B cell (primary cell): ENCODE results near the gene ANXA8. TPM values are rescaled to one million over a fixed set of nuclear protein-coding genes. Genes with fewer than 3 reads are reported as not detected.
"Not testable (repeated sequence)": the region's sequence is repeated elsewhere in the genome, so short reads cannot be mapped to it uniquely, and the experiment has no call there.

Experiments
- ATAC-seq: fragments of 200-7000 bp; cut with Tn5 transposase; one replicate; pipeline ENCODE4 v1.10.0; 2021; ENCODE audit warnings: low read depth, mild to moderate bottlenecking, moderate number of reproducible peaks, moderate library complexity
- CTCF ChIA-PET: fragments of 350-600 bp; sonication (Branson Sonifier 250); formaldehyde crosslinking; loops from one replicate; lab custom pipeline; 2021; ENCODE audit warnings: antibody characterized with exemption, inconsistent platforms; lab: Charles Lee
- POLR2A ChIA-PET: fragments of 350-600 bp; sonication (Branson Sonifier 250); formaldehyde crosslinking; loops from one replicate; lab custom pipeline; 2021; ENCODE audit warnings: antibody characterized with exemption; lab: Charles Lee
- DNase-seq: peaks from one replicate; pipeline ENCODE4 v3.0.0; 2013
- H2AFZ ChIP-seq: 2 replicates; pipeline ENCODE4 v1.6.1; 2012; ENCODE audit warnings: mild to moderate bottlenecking, low read depth, low read length; ENCODE audit not compliant: insufficient read depth, poor library complexity, severe bottlenecking
- H3K27ac ChIP-seq, 2 donors: 1 replicate in 1 of 2; 2 replicates in 1 of 2; pipeline ENCODE4 v1.5.1; 2012 to 2013; ENCODE audit warnings: low read length in 2 of 2, mild to moderate bottlenecking in 2 of 2, moderate library complexity in 1 of 2
- H3K27me3 ChIP-seq, 4 experiments: fragments of 200-600 bp in 1 of 4; sonication (generic) in 1 of 4; replicated peaks in 1 of 4; 1 replicate in 2 of 4; 2 replicates in 2 of 4; pipeline versions ENCODE4 v1.6.1 to v1.7.0; 2013 to 2016; ENCODE audit warnings: low read length in 3 of 4, mild to moderate bottlenecking in 2 of 4, mixed read lengths in 1 of 4, moderate library complexity in 1 of 4; ENCODE audit not compliant: insufficient read depth in 4 of 4, control insufficient read depth in 3 of 4; ENCODE audit errors: control extremely low read depth in 1 of 4
- H3K36me3 ChIP-seq, 2 experiments: replicated peaks in 1 of 2; 1 replicate in 1 of 2; 2 replicates in 1 of 2; pipeline versions ENCODE4 v1.6.1 to v1.7.1; 2013; ENCODE audit warnings: low read length in 1 of 2; ENCODE audit not compliant: insufficient read depth in 2 of 2, control insufficient read depth in 1 of 2; ENCODE audit errors: control extremely low read depth in 1 of 2, extremely low read depth in 1 of 2
- H3K4me1 ChIP-seq, 2 donors: fragments of 200-600 bp in 1 of 2; sonication (generic) in 1 of 2; 1 replicate in 1 of 2; 2 replicates in 1 of 2; pipeline versions ENCODE4 v1.5.1 to v1.6.1; 2013 to 2017; ENCODE audit warnings: low read length in 2 of 2; ENCODE audit not compliant: control insufficient read depth in 2 of 2, insufficient read depth in 2 of 2
- H3K4me2 ChIP-seq: replicated peaks from 2 replicates; pipeline ENCODE3; 2012; ENCODE audit warnings: mild to moderate bottlenecking, low read depth, low read length; ENCODE audit not compliant: poor library complexity, severe bottlenecking
- H3K4me3 ChIP-seq, 5 experiments: fragments of 200-600 bp in 1 of 5; sonication (generic) in 1 of 5; 1 replicate in 3 of 5; 2 replicates in 2 of 5; pipeline versions ENCODE4 v1.5.1 to v1.7.0; 2011 to 2016; ENCODE audit warnings: low read length in 4 of 5, mild to moderate bottlenecking in 4 of 5, low read depth in 2 of 5, control low read depth in 1 of 5, moderate library complexity in 1 of 5; ENCODE audit not compliant: insufficient read depth in 1 of 5; ENCODE audit errors: control extremely low read depth in 1 of 5, extremely low read depth in 1 of 5
- H3K79me2 ChIP-seq: fragments of 200-600 bp; sonication (generic); one replicate; pipeline ENCODE4 v1.6.0; 2016; ENCODE audit warnings: low read length; ENCODE audit not compliant: control insufficient read depth, insufficient read depth
- H3K9ac ChIP-seq: fragments of 200-600 bp; sonication (generic); 2 replicates; pipeline ENCODE4 v1.6.1; 2017; ENCODE audit warnings: mild to moderate bottlenecking, low read length, moderate library complexity
- H3K9me3 ChIP-seq, 3 donors: one replicate each; pipeline versions ENCODE4 v1.6.1 to v1.7.1; 2013; ENCODE audit warnings: low read length in 2 of 3; ENCODE audit not compliant: control insufficient read depth in 2 of 3, insufficient read depth in 1 of 3; ENCODE audit errors: control extremely low read depth in 1 of 3
- H4K20me1 ChIP-seq: 2 replicates; pipeline ENCODE4 v1.6.0; 2012; ENCODE audit warnings: mild to moderate bottlenecking, low read length; ENCODE audit not compliant: insufficient read depth, control insufficient read depth, poor library complexity, severe bottlenecking
- H3K27ac Mint-ChIP-seq: one replicate; pipeline ENCODE4 v1.8.0; 2021; ENCODE audit warnings: mixed read lengths
- H3K27me3 Mint-ChIP-seq: one replicate; pipeline ENCODE4 v1.8.0; 2021; ENCODE audit warnings: mixed read lengths
- H3K4me1 Mint-ChIP-seq: one replicate; pipeline ENCODE4 v1.8.0; 2021; ENCODE audit warnings: mixed read lengths
- H3K4me3 Mint-ChIP-seq: one replicate; pipeline ENCODE4 v1.8.0; 2021; ENCODE audit warnings: mixed read lengths
- H3K9me3 Mint-ChIP-seq: one replicate; pipeline ENCODE4 v1.8.0; 2022; ENCODE audit warnings: mixed read lengths; ENCODE audit not compliant: insufficient read depth
- EZH2 ChIP-seq: IDR thresholded peaks from 2 replicates; pipeline ENCODE4 v1.6.1; 2012; ENCODE audit warnings: borderline replicate concordance, low read depth, mild to moderate bottlenecking, moderate library complexity, low read length; ENCODE audit not compliant: insufficient read depth, poor library complexity, severe bottlenecking
- WGBS: methylation state at CpG from one replicate; pipeline ENCODE4 v1.1.5; 2013; ENCODE audit warnings: missing lambda C conversion rate; ENCODE audit not compliant: insufficient coverage; 5-methylcytosine and 5-hydroxymethylcytosine counted together
- intact Hi-C: fragments of 100-400 bp; cut with micrococcal nuclease; formaldehyde crosslinking; loops from one replicate; pipeline ENCODE4 v1.10.0; 2022
- polyA plus RNA-seq: library from polyadenylated mRNA; depleted of rRNA; stranded (reverse); fragments of >200 nt; gene quantifications from 2 replicates; pipeline ENCODE4 v1.2.3, GENCODE V29; 2012
- total RNA-seq, 2 donors: library from RNA; stranded (reverse); fragments of 120-200 nt in 1 of 2; gene quantifications; 1 replicate in 1 of 2; 2 replicates in 1 of 2; pipeline versions ENCODE4 v1.2.3 to v1.2.4, GENCODE V29; 2013 to 2022
- TF ChIP-seq, protein P1 (sequence below): fragments of 200-600 bp; IDR thresholded peaks from one replicate; pipeline ENCODE4 v1.8.0; 2022; ENCODE audit warnings: antibody characterized with exemption, mild to moderate bottlenecking

Gene ANXA8
- total and polyA plus RNA-seq, 2 donors (not counting 1 experiment from before 2014, with no cell fraction given), result not detected

DNA sequence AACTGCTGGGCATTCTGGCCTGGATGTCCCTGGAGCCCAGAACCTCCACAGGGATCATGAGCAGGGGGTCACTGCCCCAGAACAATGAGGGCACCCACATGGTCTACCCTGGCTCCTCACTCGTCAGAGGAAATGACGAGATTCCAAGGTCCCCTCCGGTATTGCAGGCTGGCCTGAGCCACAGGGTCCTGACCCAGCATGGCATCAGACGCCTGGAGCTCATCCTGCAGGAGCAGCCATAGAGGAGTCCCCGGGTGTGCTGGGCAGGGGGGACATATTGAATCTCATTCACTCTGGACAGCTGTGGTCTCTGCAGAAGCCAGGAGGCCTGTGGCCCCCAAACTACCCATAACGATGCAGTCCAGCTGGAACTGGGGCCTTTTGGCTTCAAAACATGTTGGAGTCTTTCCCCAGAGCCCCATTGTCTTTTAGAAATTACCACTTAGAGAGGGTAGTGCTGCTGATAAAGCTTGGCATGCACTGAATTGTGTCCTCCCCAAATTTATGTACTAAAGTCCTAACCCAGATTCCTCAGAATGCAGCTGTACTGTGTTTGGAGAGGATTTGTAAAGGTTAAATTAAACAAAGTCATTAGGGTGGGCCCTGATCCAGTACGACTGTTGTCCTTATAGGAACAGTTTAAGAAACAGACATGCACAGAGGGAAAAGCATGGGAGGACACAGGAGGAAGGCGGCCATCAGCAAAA, 27.7 kb downstream of the ANXA8 start:
- no peaks in the 10 kb centered on the region for H4K20me1 ChIP-seq
- H3K4me1 Mint-ChIP-seq, result no peaks in the 10 kb centered on the region
- H3K9me3 Mint-ChIP-seq, result no peaks in the 10 kb centered on the region
- intact Hi-C loops, result no loop called here
- ATAC-seq (no peak), DNase-seq (no peak)
- H3K27ac ChIP-seq, result no peak overlapping the region
- no peak overlapping the region for H3K4me2 ChIP-seq
- H2AFZ ChIP-seq, result no peak overlapping the region
- no peak overlapping the region for H3K27ac Mint-ChIP-seq
- no peak overlapping the region for H3K4me3 Mint-ChIP-seq
- peaks cover 17% of the 10 kb centered on the region for H3K27me3 Mint-ChIP-seq
- no peak overlapping the region for H3K9ac ChIP-seq
- H3K4me3 ChIP-seq, result no peak overlapping the region
- CTCF ChIA-PET, result no interaction called here
- 96% methylated on average over 7 of the region's 8 CpGs for WGBS
- H3K4me1 ChIP-seq, result no peaks in the 10 kb centered on the region
- H3K9me3 ChIP-seq, result no peaks in the 10 kb centered on the region
- TF ChIP-seq EZH2, result no peak
- TF ChIP-seq, protein P1, sequence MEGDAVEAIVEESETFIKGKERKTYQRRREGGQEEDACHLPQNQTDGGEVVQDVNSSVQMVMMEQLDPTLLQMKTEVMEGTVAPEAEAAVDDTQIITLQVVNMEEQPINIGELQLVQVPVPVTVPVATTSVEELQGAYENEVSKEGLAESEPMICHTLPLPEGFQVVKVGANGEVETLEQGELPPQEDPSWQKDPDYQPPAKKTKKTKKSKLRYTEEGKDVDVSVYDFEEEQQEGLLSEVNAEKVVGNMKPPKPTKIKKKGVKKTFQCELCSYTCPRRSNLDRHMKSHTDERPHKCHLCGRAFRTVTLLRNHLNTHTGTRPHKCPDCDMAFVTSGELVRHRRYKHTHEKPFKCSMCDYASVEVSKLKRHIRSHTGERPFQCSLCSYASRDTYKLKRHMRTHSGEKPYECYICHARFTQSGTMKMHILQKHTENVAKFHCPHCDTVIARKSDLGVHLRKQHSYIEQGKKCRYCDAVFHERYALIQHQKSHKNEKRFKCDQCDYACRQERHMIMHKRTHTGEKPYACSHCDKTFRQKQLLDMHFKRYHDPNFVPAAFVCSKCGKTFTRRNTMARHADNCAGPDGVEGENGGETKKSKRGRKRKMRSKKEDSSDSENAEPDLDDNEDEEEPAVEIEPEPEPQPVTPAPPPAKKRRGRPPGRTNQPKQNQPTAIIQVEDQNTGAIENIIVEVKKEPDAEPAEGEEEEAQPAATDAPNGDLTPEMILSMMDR, result no peak
- POLR2A ChIA-PET, result no interaction called here
- H3K79me2 ChIP-seq, result no peaks in the 10 kb centered on the region
- H3K36me3 ChIP-seq, result no peaks in the 10 kb centered on the region
- peaks cover 0 to 3% (median 0%) of the 10 kb centered on the region in 4 experiments for H3K27me3 ChIP-seq

DNA sequence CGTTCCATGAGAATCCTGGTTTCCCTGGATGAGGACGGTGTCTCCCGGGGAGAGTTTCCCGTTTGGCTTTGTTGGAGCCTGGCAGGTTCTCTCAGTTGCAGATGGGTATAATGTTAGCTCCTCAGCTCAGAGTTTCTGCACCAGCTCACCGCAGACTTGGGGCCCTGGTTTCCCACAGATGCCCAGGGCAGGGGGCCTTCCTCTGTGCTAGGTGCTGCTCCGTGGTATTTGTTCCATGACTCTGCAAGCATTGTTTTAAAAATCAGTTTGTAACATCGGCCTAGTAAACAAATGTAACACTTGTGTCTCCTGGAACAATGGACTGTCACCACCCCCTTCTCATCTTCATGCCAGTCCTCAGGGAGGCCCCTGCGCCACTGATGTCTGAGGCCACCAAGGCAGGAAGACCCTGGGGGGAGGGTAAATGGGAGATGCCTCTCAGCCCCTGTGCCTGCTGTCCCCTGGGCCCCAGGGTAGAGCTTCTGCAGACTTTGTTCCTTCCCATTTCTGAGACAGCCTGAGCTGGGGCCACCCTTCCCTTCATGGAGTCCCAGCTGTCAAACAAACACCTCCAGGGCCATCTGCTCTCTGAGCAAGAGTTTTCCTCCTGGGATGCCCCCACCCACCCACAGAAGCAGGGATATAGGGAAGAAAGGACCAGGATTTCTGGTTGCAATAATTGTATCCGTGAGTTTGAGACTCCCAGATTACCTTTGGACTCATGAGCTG, 28.4 kb downstream of the ANXA8 start:
- H3K36me3 ChIP-seq, H3K27ac ChIP-seq, H3K9me3 ChIP-seq, POLR2A ChIA-PET, H3K79me2 ChIP-seq, intact Hi-C loops, CTCF ChIA-PET, H3K4me3 ChIP-seq, H3K27me3 ChIP-seq, H3K9me3 Mint-ChIP-seq, DNase-seq, H3K4me2 ChIP-seq, ATAC-seq, H3K27ac Mint-ChIP-seq, H3K9ac ChIP-seq, H3K4me1 ChIP-seq, H3K4me1 Mint-ChIP-seq, H3K4me3 Mint-ChIP-seq, H4K20me1 ChIP-seq, H2AFZ ChIP-seq: not testable (repeated sequence)
- H3K27me3 Mint-ChIP-seq, result peaks cover 17% of the 10 kb centered on the region
- 37% methylated on average over 7 of the region's 9 CpGs for WGBS
